Activated T-helper 17 cell treated with anti-CD3 and anti-CD28 coated beads, Interleukin-2, amount 50 U/mL, for 72 hours (primary cell): ENCODE data around the gene MET. TPM values are rescaled to one million over a fixed set of nuclear protein-coding genes. Genes with fewer than 3 reads are reported as not detected.
"Not testable (repeated sequence)": the region's sequence is repeated elsewhere in the genome, so short reads cannot be mapped to it uniquely, and the experiment has no call there.

Experiments used
- ATAC-seq: fragments of 150-1000 bp; cut with Tn5 transposase; replicated peaks from 2 replicates; pipeline ENCODE4 v1.10.0; 2021; ENCODE audit warnings: mild to moderate bottlenecking, moderate library complexity
- H3K27ac Mint-ChIP-seq: one replicate; pipeline ENCODE4 v1.8.0; 2022; ENCODE audit warnings: mixed read lengths
- H3K27me3 Mint-ChIP-seq: one replicate; pipeline ENCODE4 v1.8.0; 2022; ENCODE audit warnings: mixed read lengths
- H3K36me3 Mint-ChIP-seq: one replicate; pipeline ENCODE4 v1.8.0; 2022; ENCODE audit warnings: low read depth, mild to moderate bottlenecking, mixed read lengths
- H3K4me1 Mint-ChIP-seq: one replicate; pipeline ENCODE4 v1.8.0; 2022; ENCODE audit warnings: mixed read lengths
- H3K4me3 Mint-ChIP-seq: one replicate; pipeline ENCODE4 v1.8.0; 2022; ENCODE audit warnings: mild to moderate bottlenecking, mixed read lengths
- H3K9me3 Mint-ChIP-seq: one replicate; pipeline ENCODE4 v1.8.0; 2022; ENCODE audit warnings: mixed read lengths
- total RNA-seq, 2 donors: library from RNA; stranded (reverse); gene quantifications; one replicate each; pipeline ENCODE4 v1.2.3, GENCODE V29; 2022

The MET gene
- total RNA-seq, 2 donors from 2014 or later: 0.08 to 1.6 TPM

- H3K36me3 Mint-ChIP-seq: no peaks in the 10 kb centered on the region
- H3K9me3 Mint-ChIP-seq: no peaks in the 10 kb centered on the region
- no peak overlapping the region for H3K4me3 Mint-ChIP-seq
- no peaks in the 10 kb centered on the region for H3K4me1 Mint-ChIP-seq
- ATAC-seq: no peak
- H3K27ac Mint-ChIP-seq: no peak overlapping the region
- peaks cover 27% of the 10 kb centered on the region for H3K27me3 Mint-ChIP-seq
Measured at GRCh38 chr7:116713918-116714317, 41.9 kb downstream of the MET start.

GRCh38 chr7:116715077-116715476 lies 43.1 kb downstream of the MET start:
- Mint-ChIP-seq H3K27ac (no peak overlapping the region), H3K36me3 (no peaks in the 10 kb centered on the region), H3K4me1 (no peaks in the 10 kb centered on the region), H3K27me3 (peaks cover 21% of the 10 kb centered on the region), H3K4me3 (no peak overlapping the region), H3K9me3 (no peaks in the 10 kb centered on the region)
- no peak for ATAC-seq

- no peak for ATAC-seq
- H3K36me3 Mint-ChIP-seq: no peaks in the 10 kb centered on the region
- no peaks in the 10 kb centered on the region for H3K4me1 Mint-ChIP-seq
Measured at GRCh38 chr7:116717137-116717536, 45.1 kb downstream of the MET start.

GRCh38 chr7:116723959-116724529 lies 52.0 kb downstream of the MET start:
- not testable (repeated sequence) for H3K36me3 Mint-ChIP-seq, ATAC-seq

More at GRCh38 chr7:116717137-116717536, 45.1 kb downstream of the MET start:
- H3K27me3 Mint-ChIP-seq: peaks cover 18% of the 10 kb centered on the region
- H3K9me3 Mint-ChIP-seq: no peaks in the 10 kb centered on the region
- no peak overlapping the region for H3K27ac Mint-ChIP-seq
- no peak overlapping the region for H3K4me3 Mint-ChIP-seq

GRCh38 chr7:116724560-116725231 lies 52.7 kb downstream of the MET start:
- H3K9me3 Mint-ChIP-seq: no peaks in the 10 kb centered on the region

More at GRCh38 chr7:116723959-116724529, 52.0 kb downstream of the MET start:
- H3K4me3 Mint-ChIP-seq, H3K27ac Mint-ChIP-seq, H3K9me3 Mint-ChIP-seq, H3K4me1 Mint-ChIP-seq: not testable (repeated sequence)
- peaks cover 11% of the 10 kb centered on the region for H3K27me3 Mint-ChIP-seq

GRCh38 chr7:116726149-116726548 lies 54.2 kb downstream of the MET start:
- Mint-ChIP-seq H3K9me3 (no peaks in the 10 kb centered on the region), H3K27ac (no peak overlapping the region), H3K27me3 (peaks cover 21% of the 10 kb centered on the region), H3K4me3 (no peak overlapping the region), H3K4me1 (no peaks in the 10 kb centered on the region), H3K36me3 (no peaks in the 10 kb centered on the region)
- no peak for ATAC-seq

More at GRCh38 chr7:116724560-116725231, 52.7 kb downstream of the MET start:
- Mint-ChIP-seq H3K36me3 (no peaks in the 10 kb centered on the region), H3K27ac (no peak overlapping the region), H3K4me3 (no peak overlapping the region), H3K4me1 (no peaks in the 10 kb centered on the region), H3K27me3 (peaks cover 11% of the 10 kb centered on the region)
- no peak for ATAC-seq

- Mint-ChIP-seq H3K4me3 (no peak overlapping the region), H3K36me3 (no peaks in the 10 kb centered on the region), H3K4me1 (no peaks in the 10 kb centered on the region), H3K9me3 (no peaks in the 10 kb centered on the region), H3K27me3 (peaks cover 21% of the 10 kb centered on the region), H3K27ac (no peak overlapping the region)
- no peak for ATAC-seq
Measured at GRCh38 chr7:116726713-116727431, 54.9 kb downstream of the MET start.

GRCh38 chr7:116727432-116728009 lies 55.5 kb downstream of the MET start:
- H3K27me3 Mint-ChIP-seq: peaks cover 21% of the 10 kb centered on the region
- no peaks in the 10 kb centered on the region for H3K4me1 Mint-ChIP-seq
- no peaks in the 10 kb centered on the region for H3K9me3 Mint-ChIP-seq
- no peak for ATAC-seq
- no peak overlapping the region for H3K4me3 Mint-ChIP-seq
- no peak overlapping the region for H3K27ac Mint-ChIP-seq
- H3K36me3 Mint-ChIP-seq: no peaks in the 10 kb centered on the region

GRCh38 chr7:116728413-116728812 lies 56.4 kb downstream of the MET start:
- Mint-ChIP-seq H3K27ac (no peak overlapping the region), H3K9me3 (no peaks in the 10 kb centered on the region), H3K36me3 (no peaks in the 10 kb centered on the region), H3K27me3 (peaks cover 25% of the 10 kb centered on the region), H3K4me1 (no peaks in the 10 kb centered on the region), H3K4me3 (no peak overlapping the region)
- no peak for ATAC-seq

GRCh38 chr7:116730097-116731022 lies 58.4 kb downstream of the MET start:
- Mint-ChIP-seq H3K27ac (no peak overlapping the region), H3K9me3 (no peaks in the 10 kb centered on the region), H3K4me1 (no peaks in the 10 kb centered on the region), H3K36me3 (no peaks in the 10 kb centered on the region), H3K4me3 (no peak overlapping the region), H3K27me3 (peaks cover 25% of the 10 kb centered on the region)
- no peak for ATAC-seq

- no peaks in the 10 kb centered on the region for H3K9me3 Mint-ChIP-seq
- H3K4me3 Mint-ChIP-seq: no peak overlapping the region
- H3K4me1 Mint-ChIP-seq: no peaks in the 10 kb centered on the region
- H3K27ac Mint-ChIP-seq: no peak overlapping the region
- H3K36me3 Mint-ChIP-seq: no peaks in the 10 kb centered on the region
- ATAC-seq: no peak
- peaks cover 26% of the 10 kb centered on the region for H3K27me3 Mint-ChIP-seq
Measured at GRCh38 chr7:116731023-116731395, 59.0 kb downstream of the MET start.

GRCh38 chr7:116731445-116732335 lies 59.7 kb downstream of the MET start:
- H3K4me1 Mint-ChIP-seq: no peaks in the 10 kb centered on the region
- peaks cover 22% of the 10 kb centered on the region for H3K27me3 Mint-ChIP-seq
- no peaks in the 10 kb centered on the region for H3K36me3 Mint-ChIP-seq
- no peak overlapping the region for H3K4me3 Mint-ChIP-seq
- H3K9me3 Mint-ChIP-seq: no peaks in the 10 kb centered on the region
- H3K27ac Mint-ChIP-seq: no peak overlapping the region
- ATAC-seq: no peak
